HG03175 (cell line): ENCODE data around the gene ENTHD1.
"Not testable (repeated sequence)": the region's sequence is repeated elsewhere in the genome, so short reads cannot be mapped to it uniquely, and the experiment has no call there.

ENCODE experiments used
- ATAC-seq: cut with Tn5 transposase; IDR thresholded peaks from one replicate; pipeline ENCODE4 v1.9.1; 2021; ENCODE audit warnings: mild to moderate bottlenecking, moderate library complexity; ENCODE audit not compliant: unreplicated experiment

Gene ENTHD1

DNA sequence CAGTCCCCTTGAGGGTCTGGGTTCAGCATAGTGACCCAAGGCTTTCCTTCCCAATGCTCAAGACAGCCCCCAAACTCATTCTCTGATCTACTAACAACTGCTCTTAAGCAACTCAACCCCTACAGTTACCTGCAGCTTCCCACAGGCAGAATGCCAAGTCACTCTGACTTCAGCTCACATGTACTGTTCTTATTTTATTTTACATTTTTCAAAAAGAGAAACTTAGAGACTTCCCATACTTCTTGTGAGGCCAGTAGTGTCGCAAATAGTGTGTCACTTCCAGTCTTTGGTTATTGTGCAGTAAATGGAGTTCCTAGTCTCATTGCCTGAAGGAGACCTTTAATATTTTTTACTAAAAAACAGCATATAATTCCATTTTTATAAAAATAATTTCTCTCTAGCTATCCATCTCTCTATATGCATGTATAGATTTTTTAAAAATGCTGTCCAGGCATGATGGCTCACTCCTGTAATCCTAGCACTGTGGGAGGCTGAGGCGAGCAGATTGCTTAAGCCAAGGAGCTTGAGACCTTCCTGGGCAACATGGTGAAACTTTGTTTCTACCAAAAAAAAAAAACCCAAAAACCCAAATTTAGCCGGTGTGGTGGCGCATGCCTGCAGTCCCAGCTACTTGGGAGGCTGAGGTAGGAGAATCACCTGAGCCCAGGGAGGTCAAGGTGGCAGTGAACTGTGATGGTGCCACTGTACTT is 41.8 kb downstream of the ENTHD1 start:
- ATAC-seq: no peak

DNA sequence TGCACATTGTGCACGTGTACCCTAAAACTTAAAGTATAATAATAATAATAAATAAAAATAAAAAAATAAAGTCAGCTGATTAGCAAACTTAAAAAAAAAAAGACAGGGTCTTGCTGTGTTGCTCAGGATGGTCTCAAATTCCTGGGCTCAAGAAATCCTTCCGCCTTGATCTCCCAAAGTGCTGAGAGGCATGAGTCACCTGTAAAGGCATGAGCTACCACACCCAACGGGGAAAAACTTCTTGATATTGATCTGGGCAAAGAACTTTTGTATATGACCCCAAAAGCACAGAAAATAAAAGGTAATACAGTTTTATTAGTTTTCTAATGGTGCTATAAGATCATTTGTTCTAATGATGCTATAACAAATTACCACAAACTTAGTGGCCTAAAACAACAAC is 46.1 kb downstream of the ENTHD1 start:
- ATAC-seq: no peak

- ATAC-seq: not testable (repeated sequence)
These were observed 47.0 kb downstream of the ENTHD1 start for GRCh38 chr22:39846539-39846938.

DNA sequence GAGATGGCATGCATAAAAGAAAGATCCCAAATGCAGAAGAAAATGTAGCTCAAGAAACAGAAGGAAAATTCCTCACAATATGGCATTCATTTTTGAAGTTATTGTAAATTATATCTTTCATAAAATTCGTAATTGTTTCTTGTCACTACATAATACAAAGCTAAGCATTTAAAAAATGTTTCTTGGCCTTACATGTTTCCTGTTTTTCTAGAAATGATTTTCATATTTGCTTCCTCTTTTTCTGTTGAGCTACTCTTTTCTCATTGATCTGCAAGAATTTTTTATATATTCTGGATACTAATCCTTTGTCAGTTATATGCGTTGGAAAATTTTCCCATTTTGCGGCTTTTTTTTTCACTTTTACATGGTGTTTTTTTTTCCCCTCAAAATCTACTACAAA is 48.0 kb downstream of the ENTHD1 start:
- ATAC-seq: no peak

GRCh38 chr22:39839917-39840510 is 53.5 kb downstream of the ENTHD1 start:
- no peak for ATAC-seq

- no peak for ATAC-seq
These were observed 54.4 kb downstream of the ENTHD1 start for GRCh38 chr22:39839204-39839603.

DNA sequence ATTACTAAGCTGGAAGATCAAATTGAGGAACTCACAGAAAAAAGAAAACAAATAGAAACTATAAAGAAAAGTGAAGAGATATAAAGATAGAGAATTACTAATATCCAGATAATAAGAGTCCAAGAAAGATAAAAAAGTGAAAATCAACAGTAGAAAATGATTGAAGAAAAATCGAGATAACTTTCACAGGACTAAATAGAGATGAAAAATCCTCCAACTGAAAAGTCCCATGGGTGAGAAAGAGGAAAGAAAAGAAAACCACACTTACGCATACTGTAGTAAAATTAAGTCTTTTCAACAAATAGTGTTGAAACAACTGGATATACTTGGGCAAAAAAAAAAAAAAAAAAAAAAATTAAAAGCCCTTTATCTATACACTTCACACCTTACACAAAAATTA is 60.0 kb downstream of the ENTHD1 start:
- no peak for ATAC-seq

DNA sequence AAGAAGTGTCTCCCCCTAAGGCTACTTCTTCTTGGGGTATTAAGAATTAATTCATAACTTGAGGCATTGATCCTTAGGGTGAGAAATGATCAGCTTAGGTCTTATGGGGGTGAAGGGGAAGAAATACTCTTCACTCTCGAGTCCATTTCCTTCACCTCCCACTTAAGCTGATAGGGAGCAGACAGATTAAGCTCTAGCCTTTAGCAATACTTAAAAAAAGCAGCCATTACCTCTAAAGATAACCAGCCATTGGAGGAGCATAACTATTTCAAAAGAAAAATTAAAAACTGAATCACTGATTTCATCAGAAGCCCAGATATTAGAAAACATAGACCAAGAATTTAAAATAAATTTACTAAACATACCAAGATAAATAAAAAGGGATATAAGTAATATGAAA is 60.5 kb downstream of the ENTHD1 start:
- ATAC-seq: no peak

DNA sequence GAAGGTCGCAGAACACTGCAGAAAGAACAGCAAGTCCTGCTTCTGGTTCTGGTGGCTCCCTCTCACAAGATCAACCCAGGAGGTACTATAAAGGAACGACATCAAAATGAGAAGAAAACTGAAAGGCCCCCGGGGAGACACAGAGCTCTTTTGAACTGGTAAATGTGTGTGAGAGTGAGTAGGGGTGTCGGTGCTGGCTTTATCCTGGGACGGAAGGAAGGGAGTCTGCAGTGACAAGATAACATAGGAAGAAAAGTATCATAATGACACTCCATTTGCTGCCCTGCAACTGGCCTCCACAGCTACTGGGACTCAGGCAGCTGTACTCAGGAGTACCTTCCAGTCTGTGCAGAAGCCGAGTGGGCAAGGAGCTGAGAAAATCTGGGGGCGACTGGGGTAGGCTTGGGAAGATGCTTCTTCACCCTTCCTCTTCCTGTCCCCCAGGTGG is 60.9 kb downstream of the ENTHD1 start:
- ATAC-seq: no peak

GRCh38 chr22:39825661-39826102 is 67.9 kb downstream of the ENTHD1 start:
- ATAC-seq: no peak

DNA sequence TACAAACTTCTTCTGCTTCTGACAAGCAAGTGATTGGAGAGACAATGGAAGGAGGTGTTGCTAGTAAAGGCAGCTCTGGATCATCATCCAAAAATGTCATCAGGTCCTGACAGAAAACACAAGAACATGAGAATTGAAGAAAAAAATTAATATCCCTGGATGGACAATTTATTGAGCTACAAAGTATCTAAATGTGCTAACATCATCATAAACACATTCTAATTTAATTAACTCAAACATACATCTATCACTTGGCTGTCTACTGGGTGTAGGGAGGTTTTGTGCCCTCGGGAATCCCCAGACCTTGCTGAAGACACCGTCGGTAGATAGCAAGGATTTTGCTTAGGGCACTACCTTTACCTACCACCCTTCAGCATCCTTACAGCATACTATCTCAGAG is 72.6 kb downstream of the ENTHD1 start:
- no peak for ATAC-seq

- no peak for ATAC-seq
These were observed 73.3 kb downstream of the ENTHD1 start for GRCh38 chr22:39820256-39820655.

GRCh38 chr22:39819429-39819828 is 74.1 kb downstream of the ENTHD1 start:
- ATAC-seq: no peak

GRCh38 chr22:39818094-39818493 is 75.5 kb downstream of the ENTHD1 start:
- ATAC-seq: no peak

DNA sequence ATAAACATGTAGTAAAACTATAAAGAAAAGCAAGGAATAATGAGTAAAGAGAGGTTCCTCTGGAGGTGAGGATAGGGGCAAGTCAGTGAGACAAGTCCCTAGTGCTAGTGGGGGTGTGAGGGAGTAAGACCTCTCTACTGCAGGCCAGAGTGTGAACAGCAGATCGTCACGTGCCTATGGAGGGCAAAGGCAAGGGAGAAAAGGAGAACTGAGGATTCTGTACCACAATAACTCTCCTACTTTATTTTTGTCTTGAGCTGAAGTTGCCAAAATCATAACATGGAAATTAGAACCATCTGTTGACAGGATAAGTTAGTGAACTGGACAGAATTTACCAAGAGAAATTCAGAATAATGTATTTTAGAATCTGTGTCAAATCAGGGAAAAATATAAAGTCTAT is 77.6 kb downstream of the ENTHD1 start:
- ATAC-seq: no peak

GRCh38 chr22:39814899-39815298 is 78.7 kb downstream of the ENTHD1 start:
- ATAC-seq: no peak

DNA sequence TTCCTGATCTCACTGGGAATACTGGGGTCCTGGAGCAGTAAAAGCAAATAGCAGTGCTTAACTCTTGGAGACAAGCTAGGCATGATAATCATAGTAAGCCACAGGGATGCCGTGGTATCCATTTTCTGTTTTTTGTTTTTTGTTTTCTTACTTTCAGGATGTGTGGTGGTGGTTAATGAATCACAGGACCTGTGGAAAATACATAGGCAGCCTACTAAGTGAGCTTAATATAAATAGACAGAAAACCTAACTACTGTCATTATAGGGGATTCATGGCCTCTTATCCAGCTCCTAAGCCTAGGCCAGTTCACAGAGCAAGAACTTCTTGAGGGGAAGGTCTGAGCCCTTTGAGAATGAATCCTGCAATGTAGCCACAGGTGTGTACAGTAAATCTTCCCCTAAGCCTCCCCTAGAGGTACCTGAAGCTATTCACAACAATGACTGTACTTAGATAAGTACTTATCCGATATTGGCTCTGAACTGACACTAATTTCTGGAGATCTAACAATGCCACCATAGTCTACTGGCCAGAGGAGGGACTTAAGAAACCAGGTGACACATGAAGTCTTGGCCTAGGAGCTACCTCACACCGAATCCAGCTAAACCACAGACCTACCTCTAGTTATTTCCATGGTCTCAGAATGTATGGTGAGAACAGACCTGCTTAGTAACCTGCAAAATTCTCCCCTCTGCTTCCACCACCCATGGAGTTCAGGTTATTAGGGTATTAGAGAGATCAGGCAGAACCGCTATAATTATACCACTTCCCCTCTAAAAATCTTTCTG is 83.6 kb downstream of the ENTHD1 start:
- no peak for ATAC-seq

- ATAC-seq: no peak
These were observed 85.5 kb downstream of the ENTHD1 start for GRCh38 chr22:39808081-39808480.

DNA sequence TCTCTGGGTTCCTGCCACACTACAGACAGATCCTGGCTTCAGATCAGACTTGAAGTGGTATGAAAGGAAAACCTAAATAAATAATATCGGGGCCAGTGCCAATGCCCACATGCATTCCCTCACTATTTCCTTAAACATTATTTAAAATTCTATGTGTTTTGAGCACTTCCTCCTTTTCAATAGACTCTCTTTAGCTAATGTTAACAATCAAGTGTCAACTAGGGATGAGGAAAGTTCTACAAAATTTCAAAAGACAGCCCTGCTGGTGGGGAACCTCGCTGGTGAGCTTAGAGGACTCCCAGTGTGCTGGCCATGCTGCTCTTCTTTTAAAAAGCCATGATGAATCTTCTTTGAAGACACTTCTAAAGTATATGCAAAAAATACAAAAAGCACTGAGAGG is 87.5 kb downstream of the ENTHD1 start:
- ATAC-seq: no peak

GRCh38 chr22:39805117-39805516 is 88.4 kb downstream of the ENTHD1 start:
- no peak for ATAC-seq

- ATAC-seq: no peak
These were observed 90.9 kb downstream of the ENTHD1 start for GRCh38 chr22:39802682-39803081.
